Peyer's patch (tissue), 4 donors: ENCODE measurements around the gene SIRPA. TPM values are rescaled to one million over a fixed set of nuclear protein-coding genes. Genes with fewer than 3 reads are reported as not detected.

Source experiments
- DNase-seq, 3 donors: peaks; one replicate each; pipeline ENCODE4 v3.0.0-alpha.2; 2017 to 2019
- H3K27ac ChIP-seq, 4 donors: fragments of 200-600 bp; sonication (generic); one replicate each; pipeline ENCODE4 v1.5.1; 2016 to 2019
- H3K27me3 ChIP-seq, 2 donors: fragments of 200-600 bp; sonication (generic); one replicate each; pipeline ENCODE4 v1.5.1; 2019
- H3K36me3 ChIP-seq, 3 donors: fragments of 200-600 bp; sonication (generic); one replicate each; pipeline ENCODE4 v1.5.1; 2016 to 2019
- H3K4me1 ChIP-seq, 4 donors: fragments of 200-600 bp; sonication (generic); one replicate each; pipeline ENCODE4 v1.5.1; 2016 to 2019
- H3K4me3 ChIP-seq, 4 donors: fragments of 200-600 bp; sonication (generic); 1 replicate in 3 of 4; 2 replicates in 1 of 4; pipeline ENCODE4 v1.5.1; 2016 to 2019; ENCODE audit warnings: mild to moderate bottlenecking in 1 of 4
- H3K9me3 ChIP-seq, 4 donors: fragments of 200-600 bp; sonication (generic); one replicate each; pipeline ENCODE4 v1.5.1; 2016 to 2019; ENCODE audit warnings: mild to moderate bottlenecking in 1 of 4
- POLR2A ChIP-seq, 2 donors: fragments of 450-650 bp; IDR thresholded peaks; one replicate each; pipeline ENCODE4 v1.5.1; 2017; ENCODE audit warnings: antibody characterized with exemption in 2 of 2, mild to moderate bottlenecking in 2 of 2, moderate library complexity in 2 of 2
- total RNA-seq, 4 donors: library from RNA; depleted of rRNA; stranded (reverse); fragments of >200 nt; gene quantifications; one replicate each; pipeline ENCODE4 v1.1.0, GENCODE V29; 2016
- TF ChIP-seq, protein P1 (sequence below), 6 experiments: fragments of 450-650 bp in 4 of 6; fragments of 200-600 bp in 2 of 6; sonication (generic) in 1 of 6; IDR thresholded peaks; one replicate each; pipeline ENCODE4 v1.5.1; 2017 to 2019; ENCODE audit warnings: antibody characterized with exemption in 6 of 6, mild to moderate bottlenecking in 3 of 6, moderate library complexity in 1 of 6

The SIRPA gene
- total RNA-seq, 4 donors from 2014 or later: 18.2 to 38.2 (median 26.3) TPM

DNA sequence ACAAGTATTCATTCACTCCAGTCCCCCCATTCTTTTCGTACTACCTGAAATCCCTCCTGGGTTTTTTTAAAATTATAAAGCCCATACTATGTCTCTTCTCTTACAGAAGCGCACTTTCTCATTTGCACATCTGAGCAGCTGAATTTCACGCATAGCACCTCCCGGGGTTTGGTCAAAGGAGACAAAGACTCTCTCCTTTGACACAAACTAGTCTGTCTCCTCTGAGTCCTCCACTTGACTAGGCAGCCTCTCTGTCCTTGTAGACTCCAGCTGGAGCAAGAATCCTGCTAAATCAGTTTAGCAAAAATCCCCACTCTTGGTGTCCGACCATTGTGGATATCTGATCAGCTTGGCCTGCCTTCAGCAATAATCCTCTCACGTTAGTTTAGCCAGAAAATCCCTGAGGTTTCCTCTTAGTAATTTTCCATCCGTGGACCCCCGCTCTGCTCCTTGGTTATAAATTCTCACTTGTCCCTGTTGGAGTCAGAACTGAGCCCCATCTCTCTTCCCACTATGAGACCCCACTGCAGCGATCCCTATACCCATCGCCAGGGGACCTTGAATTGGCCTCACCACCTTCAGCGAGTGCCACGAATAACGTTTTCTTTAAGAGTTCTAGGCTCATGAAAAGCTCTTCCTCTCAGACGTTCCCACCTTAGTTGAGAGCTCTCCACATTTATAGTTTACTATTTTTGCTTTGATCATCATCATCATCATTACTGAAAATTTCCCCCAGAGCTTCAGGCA, 69.6 kb downstream of the SIRPA start:
- Histone ChIP-seq H3K4me1 (no peaks in the 10 kb centered on the region), H3K27ac (peak overlapping the region in 1 of 4 donors; percentile 14), H3K36me3 (no peaks in the 10 kb centered on the region), H3K9me3 (no peaks in the 10 kb centered on the region), H3K27me3 (no peaks in the 10 kb centered on the region), H3K4me3 (no peak overlapping the region)
- no peak for TF ChIP-seq POLR2A (IDR thresholded peaks at IDR 0.05)
- TF ChIP-seq, protein P1, sequence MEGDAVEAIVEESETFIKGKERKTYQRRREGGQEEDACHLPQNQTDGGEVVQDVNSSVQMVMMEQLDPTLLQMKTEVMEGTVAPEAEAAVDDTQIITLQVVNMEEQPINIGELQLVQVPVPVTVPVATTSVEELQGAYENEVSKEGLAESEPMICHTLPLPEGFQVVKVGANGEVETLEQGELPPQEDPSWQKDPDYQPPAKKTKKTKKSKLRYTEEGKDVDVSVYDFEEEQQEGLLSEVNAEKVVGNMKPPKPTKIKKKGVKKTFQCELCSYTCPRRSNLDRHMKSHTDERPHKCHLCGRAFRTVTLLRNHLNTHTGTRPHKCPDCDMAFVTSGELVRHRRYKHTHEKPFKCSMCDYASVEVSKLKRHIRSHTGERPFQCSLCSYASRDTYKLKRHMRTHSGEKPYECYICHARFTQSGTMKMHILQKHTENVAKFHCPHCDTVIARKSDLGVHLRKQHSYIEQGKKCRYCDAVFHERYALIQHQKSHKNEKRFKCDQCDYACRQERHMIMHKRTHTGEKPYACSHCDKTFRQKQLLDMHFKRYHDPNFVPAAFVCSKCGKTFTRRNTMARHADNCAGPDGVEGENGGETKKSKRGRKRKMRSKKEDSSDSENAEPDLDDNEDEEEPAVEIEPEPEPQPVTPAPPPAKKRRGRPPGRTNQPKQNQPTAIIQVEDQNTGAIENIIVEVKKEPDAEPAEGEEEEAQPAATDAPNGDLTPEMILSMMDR (IDR thresholded peaks at IDR 0.05): no peak
- no peak for DNase-seq

DNA sequence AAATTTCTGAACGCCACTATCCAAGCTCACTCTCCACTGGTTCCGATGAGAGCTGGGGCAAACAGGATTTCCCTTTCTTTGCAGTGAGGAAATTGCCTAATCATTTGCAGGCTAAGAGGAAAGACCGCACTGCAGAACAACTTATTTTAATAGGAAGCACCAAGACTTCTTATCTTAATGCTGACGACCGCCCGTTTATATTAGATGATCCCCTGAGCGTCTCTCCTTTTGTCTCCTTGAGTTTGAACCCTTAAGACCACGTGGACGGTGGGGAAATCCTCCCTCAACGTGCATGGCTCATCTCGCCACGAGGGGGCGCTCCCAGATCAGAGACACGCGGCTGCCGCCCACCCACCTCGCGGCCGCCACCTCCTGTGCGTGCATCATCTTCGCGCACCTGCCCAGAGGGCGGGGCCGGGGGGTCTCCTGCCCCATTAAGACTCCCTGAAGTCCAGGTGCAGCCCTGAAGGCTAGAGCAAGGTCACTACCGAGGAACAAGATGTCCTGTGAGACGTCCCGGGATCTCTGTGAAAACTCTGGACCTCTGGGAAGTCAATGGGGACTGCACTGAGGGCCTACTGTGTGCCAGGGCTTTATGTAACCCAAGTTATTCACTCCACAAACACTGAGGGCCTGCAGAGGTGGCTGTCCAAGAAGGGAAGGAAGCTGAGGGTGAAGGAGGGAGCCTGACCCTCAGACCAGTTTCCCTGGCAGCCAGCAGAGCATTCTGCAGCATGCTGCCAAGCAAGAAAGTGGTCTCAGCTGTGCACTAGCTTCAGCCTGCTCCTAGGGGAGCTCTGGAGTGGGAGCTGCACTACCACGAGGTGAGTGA, 70.5 kb downstream of the SIRPA start:
- no peaks in the 10 kb centered on the region for H3K36me3 ChIP-seq
- H3K4me1 ChIP-seq: no peaks in the 10 kb centered on the region
- no peak overlapping the region for H3K4me3 ChIP-seq
- no peaks in the 10 kb centered on the region for H3K27me3 ChIP-seq
- no peak for TF ChIP-seq POLR2A (IDR thresholded peaks at IDR 0.05)
- TF ChIP-seq, protein P1 (IDR thresholded peaks at IDR 0.05): peak; percentile 68 to 92 (median 80)
- H3K9me3 ChIP-seq: no peaks in the 10 kb centered on the region
- H3K27ac ChIP-seq: peak overlapping the region in 1 of 4 donors; percentile 14
- peak; percentile 79 to 89 (median 84) for DNase-seq

DNA sequence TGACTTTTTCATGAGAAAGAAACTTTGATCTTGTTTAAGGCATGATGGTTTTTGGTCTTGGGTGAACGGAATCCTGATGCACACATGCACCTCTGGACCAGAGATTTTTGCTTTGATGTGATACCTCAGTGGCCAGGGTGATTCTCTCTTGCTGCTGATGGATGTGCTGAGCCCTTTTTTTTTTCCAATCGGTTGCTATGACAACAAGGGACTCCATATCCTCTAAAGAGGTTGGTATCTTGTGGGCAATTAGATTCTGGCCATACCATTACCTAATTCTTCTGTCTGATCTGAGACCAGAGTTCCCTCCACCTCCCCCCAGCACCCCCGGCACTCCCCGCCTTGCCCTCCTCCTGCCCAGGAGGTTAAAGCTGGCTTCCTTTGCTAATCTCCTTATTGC, 73.8 kb downstream of the SIRPA start:
- no peak for DNase-seq
- TF ChIP-seq POLR2A (IDR thresholded peaks at IDR 0.05): no peak
- Histone ChIP-seq H3K4me1 (no peaks in the 10 kb centered on the region), H3K9me3 (no peaks in the 10 kb centered on the region), H3K4me3 (no peak overlapping the region), H3K27ac (no peak overlapping the region), H3K27me3 (no peaks in the 10 kb centered on the region), H3K36me3 (no peaks in the 10 kb centered on the region)

DNA sequence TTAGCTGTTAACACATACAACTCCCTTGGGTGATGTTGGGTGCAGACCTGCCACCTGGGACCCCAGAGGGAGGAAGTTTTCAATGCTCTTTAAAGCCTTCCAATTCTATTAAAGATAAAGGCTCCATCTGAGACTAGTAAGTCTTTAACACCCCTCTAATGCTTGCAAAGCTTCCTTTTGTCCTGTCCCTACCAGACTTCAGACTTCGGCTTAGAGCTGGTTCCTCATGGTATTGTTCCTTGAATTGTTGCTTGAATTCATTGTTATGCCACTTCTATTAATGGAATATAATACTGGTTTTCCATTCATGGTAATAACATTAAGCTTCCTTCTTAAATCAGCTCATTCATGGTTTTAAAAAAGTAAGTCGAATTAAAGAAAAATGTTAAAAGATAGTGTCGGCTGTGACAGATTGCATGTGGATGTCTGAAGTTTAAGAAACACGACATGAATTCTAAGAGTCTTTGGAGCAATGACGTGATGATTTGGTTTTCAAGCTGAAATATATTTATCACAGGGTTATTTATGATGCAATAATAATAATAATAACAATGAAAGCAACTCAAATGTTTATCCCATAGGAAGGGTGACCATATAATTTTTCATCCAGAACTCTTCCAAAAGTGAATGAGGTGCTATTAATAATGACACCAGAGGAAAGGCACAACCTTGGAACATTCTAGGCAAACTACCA, 76.8 kb downstream of the SIRPA start:
- no peak for TF ChIP-seq POLR2A (IDR thresholded peaks at IDR 0.05)
- TF ChIP-seq, protein P1 (IDR thresholded peaks at IDR 0.05): no peak
- H3K4me3 ChIP-seq: no peak overlapping the region
- H3K4me1 ChIP-seq: no peaks in the 10 kb centered on the region
- no peaks in the 10 kb centered on the region for H3K36me3 ChIP-seq
- H3K9me3 ChIP-seq: no peaks in the 10 kb centered on the region
- H3K27ac ChIP-seq: no peak overlapping the region
- no peak for DNase-seq
- no peaks in the 10 kb centered on the region for H3K27me3 ChIP-seq

DNA sequence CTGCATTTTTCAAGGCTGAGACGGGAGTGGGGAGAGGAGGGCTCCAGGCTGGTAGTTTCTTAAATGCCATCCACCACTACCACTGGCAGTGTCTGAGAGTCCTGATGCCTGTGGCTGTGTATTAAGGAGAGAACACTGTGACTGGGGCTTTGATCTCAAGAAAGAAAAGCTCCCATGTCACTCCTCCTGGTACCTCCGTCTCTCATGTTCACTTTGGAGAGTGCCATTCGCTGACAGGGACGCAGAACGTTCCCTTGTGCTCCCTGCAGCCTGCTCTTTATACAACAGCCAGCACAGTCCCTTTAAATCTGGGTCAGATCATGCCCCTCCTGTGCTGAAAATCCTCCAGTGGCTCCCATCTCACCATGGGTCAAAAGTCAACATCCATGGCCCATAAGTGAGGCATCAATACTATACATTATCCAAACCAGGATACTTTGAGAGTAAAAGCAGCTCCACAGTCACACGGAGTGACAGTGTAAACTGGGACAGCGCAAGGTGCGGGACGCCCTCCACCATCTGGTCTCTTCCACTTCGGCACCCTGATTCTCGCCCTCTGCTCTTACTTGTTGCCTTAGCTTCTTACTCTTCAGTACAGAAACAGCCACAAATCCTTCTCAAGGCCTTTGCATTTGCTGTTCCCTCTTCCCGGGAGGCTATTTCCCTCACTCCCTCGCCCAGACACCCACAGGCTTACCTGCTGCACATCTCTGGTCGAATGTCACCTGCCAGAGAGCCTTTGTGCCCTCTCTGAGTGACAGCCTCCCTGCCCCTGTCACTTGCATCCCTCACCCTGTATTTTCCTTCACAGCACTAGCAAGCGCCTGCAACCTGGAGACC, 78.6 kb downstream of the SIRPA start:
- no peaks in the 10 kb centered on the region for H3K36me3 ChIP-seq
- peak in 1 of 3 donors; percentile 17 for DNase-seq
- no peaks in the 10 kb centered on the region for H3K9me3 ChIP-seq
- H3K27me3 ChIP-seq: no peaks in the 10 kb centered on the region
- TF ChIP-seq, protein P1 (IDR thresholded peaks at IDR 0.05): no peak
- H3K4me3 ChIP-seq: no peak overlapping the region
- no peaks in the 10 kb centered on the region for H3K4me1 ChIP-seq
- H3K27ac ChIP-seq: no peak overlapping the region
